Activated T-helper 1 cell treated with anti-CD3 and anti-CD28 coated beads, Interleukin-12 subunit alpha, Interleukin-12 subunit beta, Interleukin-2, Interleukin-4 antibody, amounts not matched to agents 30 ng/mL and 10 ng/mL and 1 ng/mL, durations not matched to agents 14 hours and 24 hours and 36 hours (primary cell): ENCODE results near the gene PDGFD. TPM values are rescaled to one million over a fixed set of nuclear protein-coding genes. Genes with fewer than 3 reads are reported as not detected.

ENCODE experiments used
- DNase-seq: peaks from one replicate; pipeline ENCODE4 v3.0.0; 2021; ENCODE audit warnings: low spot score
- H3K27ac Mint-ChIP-seq: one replicate; pipeline ENCODE4 v1.8.0; 2021; ENCODE audit warnings: mild to moderate bottlenecking, mixed read lengths
- H3K27me3 Mint-ChIP-seq: one replicate; pipeline ENCODE4 v1.8.0; 2022; ENCODE audit warnings: mild to moderate bottlenecking, moderate library complexity, mixed read lengths; ENCODE audit not compliant: insufficient read depth
- H3K36me3 Mint-ChIP-seq: one replicate; pipeline ENCODE4 v1.8.0; 2021; ENCODE audit warnings: low read depth, mixed read lengths
- H3K4me1 Mint-ChIP-seq: one replicate; pipeline ENCODE4 v1.8.0; 2021; ENCODE audit warnings: low read depth, mixed read lengths
- H3K4me3 Mint-ChIP-seq: one replicate; pipeline ENCODE4 v1.8.0; 2021; ENCODE audit warnings: mild to moderate bottlenecking, moderate library complexity, mixed read lengths
- H3K9me3 Mint-ChIP-seq: one replicate; pipeline ENCODE4 v1.8.0; 2021; ENCODE audit warnings: mixed read lengths
- intact Hi-C: fragments of 100-400 bp; cut with micrococcal nuclease; formaldehyde crosslinking; loops from one replicate; pipeline ENCODE4 v1.15.1; 2024
- total RNA-seq: library from RNA; stranded (reverse); gene quantifications from 2 replicates; pipeline ENCODE4 v1.2.3, GENCODE V29; 2022

Gene PDGFD
- total RNA-seq, 1 donor from 2014 or later: not detected

GRCh38 chr11:104078245-104078644, 85.7 kb downstream of the PDGFD start:
- intact Hi-C loops: no loop called here
- H3K36me3 Mint-ChIP-seq: no peaks in the 10 kb centered on the region
- no peak for DNase-seq
- H3K9me3 Mint-ChIP-seq: no peaks in the 10 kb centered on the region
- no peaks in the 10 kb centered on the region for H3K27me3 Mint-ChIP-seq
- H3K4me1 Mint-ChIP-seq: no peaks in the 10 kb centered on the region
- no peak overlapping the region for H3K27ac Mint-ChIP-seq
- no peak overlapping the region for H3K4me3 Mint-ChIP-seq

DNA sequence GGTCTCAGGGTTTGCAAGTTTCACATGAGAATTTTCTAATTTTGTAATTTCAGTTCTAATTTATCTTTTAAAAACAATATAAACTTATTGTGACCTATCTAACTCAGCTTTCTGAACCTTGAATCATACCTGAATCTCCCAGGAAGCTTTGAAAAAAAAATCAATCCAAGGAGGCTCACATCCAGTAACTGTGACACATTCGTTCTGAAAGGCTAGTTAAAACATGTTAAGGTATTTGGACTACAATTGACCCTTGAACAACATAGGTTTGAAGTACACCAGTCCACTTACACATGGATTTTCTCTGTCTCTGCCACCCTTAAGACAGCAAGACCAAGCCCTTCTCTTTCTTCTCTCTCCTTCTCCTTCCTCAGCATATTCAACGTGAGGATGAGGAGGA, 87.5 kb downstream of the PDGFD start:
- Mint-ChIP-seq H3K4me3 (no peak overlapping the region), H3K27ac (no peak overlapping the region), H3K36me3 (no peaks in the 10 kb centered on the region), H3K4me1 (no peaks in the 10 kb centered on the region), H3K9me3 (no peaks in the 10 kb centered on the region), H3K27me3 (no peaks in the 10 kb centered on the region)
- DNase-seq: no peak
- intact Hi-C loops: no loop called here

- Mint-ChIP-seq H3K36me3 (no peaks in the 10 kb centered on the region), H3K27ac (no peak overlapping the region), H3K4me3 (no peak overlapping the region), H3K27me3 (no peaks in the 10 kb centered on the region), H3K4me1 (no peaks in the 10 kb centered on the region), H3K9me3 (no peaks in the 10 kb centered on the region)
- intact Hi-C loops: no loop called here
- no peak for DNase-seq
Measured at GRCh38 chr11:104075706-104076105, 88.2 kb downstream of the PDGFD start.

DNA sequence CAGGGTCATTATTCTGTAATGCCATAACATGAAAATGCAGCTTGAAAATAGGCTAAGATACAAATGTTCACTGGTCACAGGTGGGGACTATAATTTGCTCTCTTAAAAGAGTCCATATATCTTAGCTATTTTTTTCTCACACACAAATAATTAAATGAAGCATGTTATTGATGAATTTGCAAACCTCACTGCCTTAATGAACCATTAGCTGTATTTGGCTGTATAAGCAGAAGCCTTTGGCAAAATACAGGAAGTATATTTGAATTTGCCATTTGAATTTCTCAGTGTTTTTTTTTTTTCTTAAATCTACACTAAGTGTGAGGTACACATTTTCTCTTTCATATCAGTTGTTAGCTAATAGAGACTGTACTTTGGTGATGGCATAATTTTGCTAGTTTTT, 88.9 kb downstream of the PDGFD start:
- H3K27ac Mint-ChIP-seq: no peak overlapping the region

GRCh38 chr11:104073950-104074705, 89.8 kb downstream of the PDGFD start:
- no peaks in the 10 kb centered on the region for H3K36me3 Mint-ChIP-seq
- intact Hi-C loops: no loop called here
- no peaks in the 10 kb centered on the region for H3K9me3 Mint-ChIP-seq
- H3K27me3 Mint-ChIP-seq: no peaks in the 10 kb centered on the region
- no peak for DNase-seq
- H3K4me1 Mint-ChIP-seq: no peaks in the 10 kb centered on the region
- no peak overlapping the region for H3K4me3 Mint-ChIP-seq
- no peak overlapping the region for H3K27ac Mint-ChIP-seq

More for the DNA sequence above, 88.9 kb downstream of the PDGFD start:
- no peak for DNase-seq
- Mint-ChIP-seq H3K9me3 (no peaks in the 10 kb centered on the region), H3K4me1 (no peaks in the 10 kb centered on the region), H3K36me3 (no peaks in the 10 kb centered on the region), H3K4me3 (no peak overlapping the region), H3K27me3 (no peaks in the 10 kb centered on the region)
- intact Hi-C loops: no loop called here

GRCh38 chr11:104067534-104067933, 96.4 kb downstream of the PDGFD start:
- H3K27me3 Mint-ChIP-seq: no peaks in the 10 kb centered on the region
- no peaks in the 10 kb centered on the region for H3K9me3 Mint-ChIP-seq
- no peak overlapping the region for H3K4me3 Mint-ChIP-seq
- intact Hi-C loops: no loop called here
- H3K36me3 Mint-ChIP-seq: no peaks in the 10 kb centered on the region
- DNase-seq: no peak
- no peaks in the 10 kb centered on the region for H3K4me1 Mint-ChIP-seq
- no peak overlapping the region for H3K27ac Mint-ChIP-seq

DNA sequence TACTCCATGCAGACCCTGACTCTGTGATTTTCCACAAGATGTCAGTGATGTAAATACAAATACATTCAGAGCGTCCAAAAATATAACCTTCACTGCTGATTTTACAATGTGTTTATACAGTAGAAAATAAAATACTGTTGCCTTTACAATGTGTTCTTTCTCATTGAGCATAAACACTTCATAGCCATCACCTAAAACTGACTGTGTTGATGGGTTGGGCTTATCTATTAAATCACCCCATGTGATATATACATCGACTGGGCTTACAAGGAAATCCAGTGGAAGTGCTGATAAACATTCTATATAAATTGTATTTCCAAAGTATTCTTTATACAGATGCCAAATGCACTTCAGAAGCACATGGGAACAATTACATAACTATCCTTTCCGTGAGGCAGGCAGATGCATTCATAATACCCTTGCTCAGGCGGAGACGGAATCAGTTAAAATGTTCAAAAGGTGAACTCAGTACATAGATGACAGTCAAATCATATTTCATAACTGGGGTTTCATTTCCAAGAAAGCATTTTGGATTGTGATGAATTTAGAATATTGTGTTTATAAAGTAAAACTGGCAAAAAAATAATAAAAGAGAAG, 99.8 kb downstream of the PDGFD start:
- H3K4me1 Mint-ChIP-seq: no peaks in the 10 kb centered on the region
- H3K9me3 Mint-ChIP-seq: no peaks in the 10 kb centered on the region
- intact Hi-C loops: no loop called here
- H3K27ac Mint-ChIP-seq: no peak overlapping the region
- H3K27me3 Mint-ChIP-seq: no peaks in the 10 kb centered on the region
- no peak overlapping the region for H3K4me3 Mint-ChIP-seq
- DNase-seq: no peak
- H3K36me3 Mint-ChIP-seq: no peaks in the 10 kb centered on the region

DNA sequence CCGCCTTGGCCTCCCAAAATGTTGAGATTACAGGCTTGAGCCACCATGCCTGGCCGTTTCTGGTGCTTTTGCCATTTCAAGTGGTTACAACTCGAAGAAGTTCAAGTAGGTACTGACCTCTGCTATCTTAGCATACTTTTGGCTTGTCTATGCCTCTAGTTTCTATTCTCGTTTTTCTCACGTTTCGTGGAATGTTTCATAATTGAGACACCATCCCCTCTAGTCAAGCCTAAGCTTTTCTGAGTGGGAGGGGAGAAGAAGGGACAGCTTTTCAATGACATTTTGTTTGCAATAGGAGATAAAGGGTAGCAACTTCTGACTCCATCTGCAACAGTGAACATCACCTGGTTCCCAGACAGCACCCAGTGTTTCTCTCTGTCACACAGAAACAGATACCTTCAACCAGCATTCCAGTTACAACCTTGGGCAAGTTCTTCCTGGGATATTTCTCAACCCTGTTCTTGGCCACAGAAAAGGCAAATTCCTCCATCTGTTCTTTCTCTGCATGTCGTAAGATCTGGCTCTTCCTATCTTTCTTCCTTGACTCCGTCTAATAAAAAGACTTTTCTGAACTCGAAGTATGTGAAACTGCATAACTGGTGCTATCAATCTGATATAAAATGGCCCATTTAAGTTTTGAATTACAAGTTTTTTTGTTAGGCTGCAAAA, 102.0 kb downstream of the PDGFD start:
- Mint-ChIP-seq H3K27ac (no peak overlapping the region), H3K27me3 (no peaks in the 10 kb centered on the region), H3K36me3 (no peaks in the 10 kb centered on the region), H3K4me3 (no peak overlapping the region), H3K4me1 (no peaks in the 10 kb centered on the region), H3K9me3 (no peaks in the 10 kb centered on the region)
- intact Hi-C loops: no loop called here
- no peak for DNase-seq

- intact Hi-C loops: no loop called here
- no peaks in the 10 kb centered on the region for H3K36me3 Mint-ChIP-seq
- H3K27ac Mint-ChIP-seq: no peak overlapping the region
- H3K4me1 Mint-ChIP-seq: no peaks in the 10 kb centered on the region
- no peak overlapping the region for H3K4me3 Mint-ChIP-seq
- no peak for DNase-seq
- H3K9me3 Mint-ChIP-seq: no peaks in the 10 kb centered on the region
- H3K27me3 Mint-ChIP-seq: no peaks in the 10 kb centered on the region
Measured at GRCh38 chr11:104060820-104061219, 103.1 kb downstream of the PDGFD start.

- Mint-ChIP-seq H3K36me3 (no peaks in the 10 kb centered on the region), H3K4me3 (no peak overlapping the region), H3K9me3 (no peaks in the 10 kb centered on the region), H3K4me1 (no peaks in the 10 kb centered on the region), H3K27ac (no peak overlapping the region), H3K27me3 (no peaks in the 10 kb centered on the region)
- intact Hi-C loops: no loop called here
- no peak for DNase-seq
Measured at GRCh38 chr11:104060004-104060794, 103.7 kb downstream of the PDGFD start.

- Mint-ChIP-seq H3K4me1 (no peaks in the 10 kb centered on the region), H3K4me3 (no peak overlapping the region), H3K36me3 (no peaks in the 10 kb centered on the region), H3K27me3 (no peaks in the 10 kb centered on the region), H3K9me3 (no peaks in the 10 kb centered on the region), H3K27ac (no peak overlapping the region)
- intact Hi-C loops: no loop called here
- DNase-seq: no peak
Measured at GRCh38 chr11:104058680-104059079, 105.3 kb downstream of the PDGFD start.

GRCh38 chr11:104057908-104058307, 106.0 kb downstream of the PDGFD start:
- Mint-ChIP-seq H3K27me3 (no peaks in the 10 kb centered on the region), H3K4me3 (no peak overlapping the region), H3K36me3 (no peaks in the 10 kb centered on the region), H3K9me3 (no peaks in the 10 kb centered on the region), H3K4me1 (no peaks in the 10 kb centered on the region), H3K27ac (no peak overlapping the region)
- intact Hi-C loops: no loop called here
- no peak for DNase-seq

DNA sequence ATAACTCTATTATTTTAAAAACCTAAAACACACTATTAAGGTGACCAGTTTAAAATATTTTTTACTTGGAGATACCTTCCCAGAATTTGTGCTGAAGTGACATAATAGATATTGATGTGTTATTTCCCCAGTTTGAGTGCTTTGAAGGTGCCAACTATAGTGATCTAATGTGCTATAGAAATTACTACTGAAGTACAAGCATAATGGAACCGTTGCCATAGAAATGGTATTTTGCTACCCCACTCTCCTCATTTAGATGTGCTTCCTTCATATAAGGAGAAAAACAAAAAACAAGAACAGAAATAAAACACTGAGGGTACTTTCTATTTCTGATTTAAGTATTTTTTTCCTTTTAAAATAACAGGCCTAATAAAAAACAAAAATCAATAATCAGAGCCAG, 108.4 kb downstream of the PDGFD start:
- DNase-seq: no peak
- Mint-ChIP-seq H3K36me3 (no peaks in the 10 kb centered on the region), H3K9me3 (no peaks in the 10 kb centered on the region), H3K4me1 (no peaks in the 10 kb centered on the region), H3K4me3 (no peak overlapping the region), H3K27me3 (no peaks in the 10 kb centered on the region), H3K27ac (no peak overlapping the region)
- intact Hi-C loops: no loop called here
